GM13976 (cell line): Measurements from ENCODE around the gene IRAK3.
"Not testable (repeated sequence)": the region's sequence is repeated elsewhere in the genome, so short reads cannot be mapped to it uniquely, and the experiment has no call there.

Experiments used
- DNase-seq: peaks from one replicate; pipeline ENCODE4 v3.0.0; 2012; ENCODE audit warnings: low spot score
- CTCF ChIP-seq: IDR thresholded peaks from 2 replicates; pipeline ENCODE4 v1.5.1; 2012; ENCODE audit warnings: borderline replicate concordance, mild to moderate bottlenecking; ENCODE audit not compliant: insufficient read depth; ENCODE audit errors: extremely low read depth, missing control alignments, control extremely low read depth
- in situ Hi-C: fragments of 300-500 bp; cut with MboI; formaldehyde crosslinking; loops from one replicate; pipeline ENCODE4 v1.12.0; 2022; ENCODE audit warnings: low sequenced_read_pairs, mixed read lengths, inconsistent platforms; ENCODE audit not compliant: unreplicated experiment

Gene IRAK3

DNA sequence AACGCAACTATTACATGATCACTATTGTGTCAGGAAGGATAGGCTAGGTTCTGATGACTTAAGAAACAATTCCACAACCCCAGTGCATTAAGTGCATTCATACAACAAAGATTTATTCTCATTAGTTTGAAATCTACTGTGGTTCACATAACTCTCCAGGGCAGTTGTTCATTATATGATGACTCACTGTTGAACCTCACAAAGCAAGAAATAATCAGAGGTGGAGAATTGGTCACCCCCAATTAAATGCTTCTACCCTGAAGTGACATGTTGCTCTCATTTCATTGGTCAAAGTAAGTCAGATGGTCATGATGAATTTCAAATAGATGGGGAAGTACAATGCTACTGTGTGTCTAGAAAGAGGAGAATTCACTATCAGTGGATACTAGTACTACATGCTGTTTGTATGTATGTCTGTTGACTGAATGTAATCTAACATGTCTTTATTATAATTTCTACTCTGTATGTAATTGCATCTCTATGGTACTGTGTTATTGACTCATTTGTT is 107.2 kb downstream of the IRAK3 start:
- DNase-seq = no peak
- no peak for TF ChIP-seq CTCF
- in situ Hi-C loops = no loop called here

DNA sequence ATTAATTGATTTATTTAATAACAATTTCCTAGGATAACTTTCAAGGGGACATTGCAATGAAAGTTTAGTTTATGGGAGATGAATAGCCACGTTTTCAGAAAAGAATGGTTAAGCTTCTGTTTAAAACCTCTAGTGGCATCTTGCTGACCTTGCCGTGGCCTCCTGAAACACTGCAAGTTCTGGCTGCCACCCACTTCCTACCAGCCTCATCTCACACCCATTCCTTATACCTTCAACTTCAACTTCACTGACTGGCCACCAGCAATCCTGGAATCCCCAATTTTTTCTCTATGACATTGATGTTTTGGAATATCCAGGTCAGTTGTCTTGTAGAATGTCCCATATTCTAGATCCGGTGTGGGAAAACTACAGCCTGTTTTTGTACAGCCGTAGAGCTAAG is 108.1 kb downstream of the IRAK3 start:
- TF ChIP-seq CTCF = no peak
- DNase-seq = no peak
- in situ Hi-C loops = no loop called here

GRCh38 chr12:66297923-66298322 is 108.9 kb downstream of the IRAK3 start:
- in situ Hi-C loops = no loop called here
- DNase-seq = no peak
- TF ChIP-seq CTCF = no peak

DNA sequence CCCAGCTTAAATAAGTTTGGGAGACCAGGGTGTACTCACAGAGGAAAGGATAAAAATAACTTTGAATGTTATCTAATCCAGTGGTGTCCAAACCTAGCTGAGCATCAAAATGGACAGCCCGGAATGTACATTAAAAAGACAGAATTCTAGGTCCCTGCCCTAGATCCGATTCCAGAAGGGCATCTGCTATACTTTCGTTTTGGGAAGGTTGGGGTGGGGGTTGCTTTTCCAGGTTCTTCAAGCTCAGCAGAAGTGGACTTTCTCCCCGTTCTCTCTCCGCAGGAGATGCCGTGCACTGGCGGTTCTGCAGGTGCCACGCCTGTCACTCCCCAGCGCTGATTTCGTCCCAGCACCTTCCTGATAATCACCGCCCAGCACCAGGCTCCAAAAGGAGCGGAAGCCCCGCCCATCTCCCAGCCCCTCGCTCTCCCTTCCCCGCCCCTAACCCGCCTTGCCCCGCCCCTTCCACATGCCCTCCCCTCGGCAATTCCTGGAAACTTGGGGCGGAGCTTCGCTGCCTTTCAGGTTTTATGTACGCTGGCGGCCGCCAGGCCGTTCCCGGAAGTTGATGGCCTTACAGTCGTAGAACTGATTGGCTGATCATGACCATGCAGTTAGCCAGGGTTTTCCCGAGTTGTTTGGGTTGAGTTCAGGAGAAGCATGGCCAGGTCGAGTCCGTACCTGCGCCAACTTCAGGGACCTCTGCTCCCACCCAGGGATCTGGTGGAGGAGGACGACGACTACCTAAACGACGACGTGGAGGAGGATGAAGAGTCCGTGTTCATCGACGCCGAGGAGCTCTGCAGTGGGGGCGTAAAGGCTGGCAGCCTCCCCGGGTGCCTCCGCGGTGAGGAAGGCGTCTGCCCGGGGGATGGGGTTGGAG is 113.2 kb downstream of the IRAK3 start, which contains the start of gene HELB:
HELB (plus strand) TSS at position 550 of the 883 bp plus-strand sequence; CDS start at position 661, 111 bp downstream.
- DNase-seq = peak; percentile 93
- in situ Hi-C loops = no loop called here
- TF ChIP-seq CTCF = peak; percentile 0

GRCh38 chr12:66302827-66303169 is 113.8 kb downstream of the IRAK3 start:
- no peak for TF ChIP-seq CTCF
- in situ Hi-C loops = no loop called here
- DNase-seq = no peak

DNA sequence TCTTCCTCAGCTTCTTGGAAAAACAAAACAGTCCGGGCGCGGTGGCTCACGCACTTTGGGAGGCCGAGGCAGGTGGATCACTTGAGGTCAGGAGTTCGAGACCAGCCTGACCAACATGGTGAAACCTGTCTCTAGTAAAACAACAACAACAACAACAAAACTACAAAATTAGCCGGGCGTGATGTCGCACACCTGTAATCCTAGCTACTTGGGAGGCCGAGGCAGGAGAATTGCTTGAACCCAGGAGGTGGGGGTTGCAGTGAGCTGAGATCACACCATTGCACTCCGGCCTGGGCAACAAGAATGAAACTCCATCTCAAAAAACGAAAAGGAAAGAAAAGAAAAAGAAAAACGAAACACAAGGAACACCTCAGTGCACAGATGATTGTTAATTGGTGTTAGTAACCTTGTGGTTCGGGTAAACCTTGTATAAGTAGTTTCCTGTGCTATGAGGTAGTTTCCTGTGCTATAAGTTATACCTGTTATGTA is 114.3 kb downstream of the IRAK3 start:
- in situ Hi-C loops = not testable (repeated sequence)
- DNase-seq = peak; percentile 40
